Duodenal mucosa (tissue), 2 donors: ENCODE measurements around the gene P4HB.

ENCODE experiments used
- H3K27ac ChIP-seq: one replicate; pipeline ENCODE4 v1.7.0; 2013; ENCODE audit warnings: low read depth, low read length
- H3K27me3 ChIP-seq, 2 donors: one replicate each; pipeline ENCODE4 v1.7.0; 2013; ENCODE audit warnings: low read length in 2 of 2, control low read depth in 1 of 2; ENCODE audit not compliant: insufficient read depth in 2 of 2, control insufficient read depth in 1 of 2
- H3K36me3 ChIP-seq, 2 donors: one replicate each; pipeline ENCODE4 v1.7.0; 2013; ENCODE audit warnings: low read length in 2 of 2, control low read depth in 1 of 2; ENCODE audit not compliant: insufficient read depth in 2 of 2, control insufficient read depth in 1 of 2
- H3K4me1 ChIP-seq, 2 donors: one replicate each; pipeline ENCODE4 v1.7.0; 2013; ENCODE audit warnings: low read length in 2 of 2, control low read depth in 1 of 2; ENCODE audit not compliant: insufficient read depth in 2 of 2, control insufficient read depth in 1 of 2
- H3K4me3 ChIP-seq, 2 donors: one replicate each; pipeline ENCODE4 v1.7.0; 2013; ENCODE audit warnings: low read length in 2 of 2, low read depth in 1 of 2
- H3K9ac ChIP-seq, 2 donors: one replicate each; pipeline ENCODE4 v1.7.0; 2013; ENCODE audit warnings: low read length in 2 of 2, low read depth in 1 of 2
- H3K9me3 ChIP-seq, 2 donors: one replicate each; pipeline ENCODE4 v1.7.0; 2013; ENCODE audit warnings: low read length in 2 of 2, control low read depth in 1 of 2; ENCODE audit not compliant: control insufficient read depth in 1 of 2

The P4HB gene

DNA sequence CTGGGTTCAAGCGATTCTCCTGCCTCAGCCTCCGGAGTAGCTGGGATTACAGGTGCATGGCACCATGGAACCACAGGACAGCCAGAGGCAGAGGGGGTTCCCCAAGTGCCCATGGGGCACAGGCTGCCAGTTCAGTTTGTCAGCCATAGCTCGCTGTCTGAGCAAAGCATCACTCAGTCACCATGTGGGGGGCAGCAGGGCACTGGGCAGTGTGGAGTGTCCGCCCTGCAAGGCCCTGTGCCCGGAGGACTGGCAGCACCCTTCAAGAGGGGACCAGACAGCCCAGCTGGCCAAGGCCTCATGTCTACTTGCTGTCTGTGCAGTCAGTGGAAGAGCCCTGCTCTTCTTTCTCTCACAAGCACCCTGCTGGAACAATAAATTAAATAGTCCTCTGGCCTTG lies 24.6 kb upstream of the P4HB start:
- peaks cover 39 to 64% of the 10 kb centered on the region in 2 donors for H3K36me3 ChIP-seq

DNA sequence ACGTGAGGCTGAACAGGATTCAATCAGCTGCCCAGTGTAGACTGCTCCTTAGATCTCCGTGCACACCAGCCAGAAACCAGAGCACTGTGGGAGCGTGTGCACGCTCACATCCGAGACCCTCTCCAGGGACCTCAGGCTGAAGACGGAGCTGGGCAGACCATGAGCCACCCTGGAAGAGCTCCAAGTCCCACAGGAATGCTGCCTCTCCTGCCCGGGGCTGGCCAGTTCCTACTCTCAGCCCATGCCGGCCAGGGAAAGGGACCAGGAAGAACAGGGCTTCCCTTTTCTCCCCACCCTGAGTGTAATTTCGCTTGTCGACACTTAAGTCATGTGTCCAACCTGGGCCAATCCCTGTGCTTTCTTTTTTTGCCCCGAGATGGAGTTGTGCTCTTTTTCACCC lies 24.2 kb upstream of the P4HB start:
- Histone ChIP-seq H3K9me3 (no peaks in the 10 kb centered on the region), H3K27me3 (no peaks in the 10 kb centered on the region), H3K27ac (no peak overlapping the region), H3K9ac (no peak overlapping the region), H3K4me3 (no peak overlapping the region), H3K4me1 (peaks cover 0 to 3% of the 10 kb centered on the region in 2 donors), H3K36me3 (peaks cover 35 to 65% of the 10 kb centered on the region in 2 donors)

More for the DNA sequence above, 24.6 kb upstream of the P4HB start:
- H3K4me1 ChIP-seq, result peaks cover 3 to 6% of the 10 kb centered on the region in 2 donors
- no peaks in the 10 kb centered on the region for H3K27me3 ChIP-seq
- no peak overlapping the region for H3K27ac ChIP-seq
- no peak overlapping the region for H3K4me3 ChIP-seq
- no peak overlapping the region for H3K9ac ChIP-seq
- no peaks in the 10 kb centered on the region for H3K9me3 ChIP-seq

- H3K9ac ChIP-seq, result no peak overlapping the region
- H3K27ac ChIP-seq, result no peak overlapping the region
- H3K27me3 ChIP-seq, result no peaks in the 10 kb centered on the region
- H3K4me3 ChIP-seq, result no peak overlapping the region
- no peaks in the 10 kb centered on the region for H3K9me3 ChIP-seq
- H3K4me1 ChIP-seq, result no peaks in the 10 kb centered on the region
- peaks cover 2 to 23% of the 10 kb centered on the region in 2 donors for H3K36me3 ChIP-seq
These were observed 18.8 kb upstream of the P4HB start for GRCh38 chr17:81879121-81879520.

GRCh38 chr17:81878294-81878693 lies 18.0 kb upstream of the P4HB start:
- Histone ChIP-seq H3K9me3 (no peaks in the 10 kb centered on the region), H3K27ac (no peak overlapping the region), H3K36me3 (peaks cover 0 to 20% of the 10 kb centered on the region in 2 donors), H3K27me3 (no peaks in the 10 kb centered on the region), H3K4me3 (no peak overlapping the region), H3K4me1 (no peaks in the 10 kb centered on the region), H3K9ac (no peak overlapping the region)

DNA sequence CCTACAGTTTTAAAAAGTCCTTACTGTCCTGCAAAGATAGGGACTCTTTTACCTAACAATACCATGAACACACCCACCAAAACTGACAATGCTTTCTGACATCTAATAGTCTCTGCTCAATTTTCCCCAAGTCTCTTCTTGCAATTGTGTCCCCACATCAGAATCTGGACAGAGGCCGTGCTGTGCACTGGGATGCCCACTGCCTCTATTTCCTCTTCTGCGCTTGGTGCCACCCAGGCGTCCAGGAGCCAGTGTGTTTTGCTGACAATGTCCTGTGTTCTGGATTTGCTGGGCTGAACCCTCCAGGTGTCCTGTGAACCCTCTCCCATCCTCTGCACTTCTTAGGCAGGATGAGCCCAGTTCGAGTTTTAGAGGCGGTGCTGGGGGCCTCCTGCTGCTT lies 17.2 kb upstream of the P4HB start:
- no peak overlapping the region for H3K4me3 ChIP-seq
- no peaks in the 10 kb centered on the region for H3K27me3 ChIP-seq
- no peak overlapping the region for H3K9ac ChIP-seq
- H3K36me3 ChIP-seq, result peaks cover 0 to 20% of the 10 kb centered on the region in 2 donors
- no peaks in the 10 kb centered on the region for H3K9me3 ChIP-seq
- H3K4me1 ChIP-seq, result no peaks in the 10 kb centered on the region
- no peak overlapping the region for H3K27ac ChIP-seq

GRCh38 chr17:81871387-81872230 lies 11.3 kb upstream of the P4HB start:
- peak overlapping the region; percentile 87 to 94 for H3K4me3 ChIP-seq
- peak overlapping the region; percentile 93 for H3K27ac ChIP-seq
- H3K9ac ChIP-seq, result peak overlapping the region; percentile 82 to 95
- peaks cover 14 to 20% of the 10 kb centered on the region in 2 donors for H3K36me3 ChIP-seq
- H3K9me3 ChIP-seq, result no peaks in the 10 kb centered on the region
- H3K27me3 ChIP-seq, result no peaks in the 10 kb centered on the region
- H3K4me1 ChIP-seq, result peaks cover 35 to 42% of the 10 kb centered on the region in 2 donors

- H3K27ac ChIP-seq, result peak within 1 kb of the TSS; percentile 93
- H3K4me3 ChIP-seq, result peak within 1 kb of the TSS; percentile 89 to 94
- H3K27me3 ChIP-seq, result no peaks in the 10 kb centered on the region
- peaks cover 14 to 20% of the 10 kb centered on the region in 2 donors for H3K36me3 ChIP-seq
- H3K4me1 ChIP-seq, result peaks cover 41 to 48% of the 10 kb centered on the region in 2 donors
- peak within 1 kb of the TSS; percentile 95 to 97 for H3K9ac ChIP-seq
- no peaks in the 10 kb centered on the region for H3K9me3 ChIP-seq
These were observed 10.6 kb upstream of the P4HB start, which contains the start of gene ARHGDIA for GRCh38 chr17:81870981-81871386. Gene ARHGDIA (minus strand): TSS chr17:81871337. CDS start chr17:81869930, 1,407 bp downstream.

DNA sequence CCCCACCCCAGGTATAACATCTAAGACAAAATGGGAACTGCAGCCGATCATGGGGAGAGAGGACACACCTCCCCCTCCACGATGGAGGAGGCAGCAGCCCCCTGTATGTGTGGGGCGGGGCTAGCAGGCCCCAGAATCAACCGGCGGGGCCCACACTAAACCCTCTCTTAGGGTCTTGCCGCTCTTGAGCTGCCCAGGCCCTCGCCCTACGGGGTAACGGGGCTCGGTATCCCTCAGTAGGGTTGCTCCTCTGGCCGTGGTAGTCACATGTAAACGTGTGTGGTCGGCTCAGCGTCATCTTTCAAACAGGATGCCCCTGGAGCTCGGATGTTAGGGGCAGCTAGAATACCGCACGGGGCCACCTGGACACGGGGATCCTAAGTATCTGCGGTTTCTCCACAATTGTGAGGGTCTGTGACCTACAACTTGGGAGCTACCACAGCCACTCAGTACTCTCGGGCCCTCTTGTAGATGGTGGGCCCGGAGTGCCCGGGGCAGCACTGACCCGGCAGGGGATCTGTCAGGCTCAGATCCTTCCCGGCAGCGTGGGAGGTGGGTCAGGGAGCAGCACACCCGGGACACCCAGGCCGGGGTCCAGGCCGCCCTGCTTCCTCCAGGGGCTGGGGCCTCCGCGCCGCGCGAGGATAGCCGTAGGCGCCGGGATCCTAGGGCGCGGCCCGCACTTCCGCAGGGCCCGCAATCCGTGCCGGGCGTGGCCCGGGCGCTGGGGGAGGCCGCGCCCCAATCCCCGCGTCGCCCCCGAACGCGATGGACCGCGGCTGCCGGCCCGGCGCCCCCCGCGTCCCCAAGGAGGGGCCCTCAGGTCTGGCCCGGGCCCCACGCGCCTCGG lies 10.0 kb upstream of the P4HB start:
- Histone ChIP-seq H3K4me3 (peak overlapping the region; percentile 81 to 89), H3K4me1 (peaks cover 45 to 55% of the 10 kb centered on the region in 2 donors), H3K27ac (peak overlapping the region; percentile 93), H3K27me3 (no peaks in the 10 kb centered on the region), H3K9ac (peak overlapping the region; percentile 89 to 97), H3K36me3 (peaks cover 14 to 20% of the 10 kb centered on the region in 2 donors), H3K9me3 (no peaks in the 10 kb centered on the region)

DNA sequence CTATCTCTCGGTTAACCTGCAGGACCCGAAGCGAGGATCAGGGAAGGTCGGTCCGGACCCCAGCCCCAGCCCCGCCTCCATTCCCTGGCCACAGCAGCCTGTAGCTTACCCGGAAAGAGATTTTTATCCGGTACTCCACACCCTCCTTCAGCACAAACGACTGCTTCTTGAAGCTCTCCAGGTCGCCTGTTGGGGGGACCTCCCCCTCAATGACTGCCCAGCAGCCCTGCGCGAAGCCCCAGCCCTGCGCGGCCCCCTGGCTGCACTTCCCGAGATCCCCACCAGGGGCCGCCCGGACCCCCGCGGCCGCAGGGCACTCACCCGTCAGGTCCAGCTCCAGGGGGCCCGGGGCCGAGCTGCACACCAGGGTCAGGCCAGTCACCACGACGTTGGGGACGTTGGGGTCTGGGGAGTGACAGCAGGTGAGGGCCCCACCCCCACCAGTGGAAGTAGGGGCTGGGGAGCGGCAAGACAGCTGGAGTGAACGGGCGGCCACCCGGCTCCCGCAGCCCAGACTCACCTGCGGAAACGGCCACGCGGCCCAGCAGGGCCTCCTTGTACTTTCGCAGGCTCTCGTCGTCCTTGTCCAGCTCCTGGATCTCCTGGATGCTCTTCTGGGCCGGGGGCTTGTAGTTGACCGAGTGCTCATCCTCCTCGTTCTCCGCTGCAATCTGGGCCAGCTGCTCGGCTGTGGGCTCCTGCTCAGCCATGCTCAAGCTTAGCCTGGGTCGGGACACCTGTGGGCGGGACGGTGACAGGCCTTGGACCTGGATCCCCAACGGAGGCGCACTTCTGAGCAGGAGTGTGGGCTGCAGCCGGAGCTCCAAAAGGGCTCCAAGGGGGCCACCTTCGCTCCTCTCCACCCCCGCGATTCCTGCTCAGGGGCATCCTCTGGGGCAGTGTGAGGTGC lies 9.1 kb upstream of the P4HB start:
- H3K9me3 ChIP-seq, result no peaks in the 10 kb centered on the region
- no peaks in the 10 kb centered on the region for H3K27me3 ChIP-seq
- peak overlapping the region; percentile 81 to 89 for H3K4me3 ChIP-seq
- H3K4me1 ChIP-seq, result peaks cover 54 to 64% of the 10 kb centered on the region in 2 donors
- peaks cover 14 to 21% of the 10 kb centered on the region in 2 donors for H3K36me3 ChIP-seq
- peak overlapping the region; percentile 93 for H3K27ac ChIP-seq
- H3K9ac ChIP-seq, result peak overlapping the region; percentile 89 to 97
